ENCODE results near the gene ISM1. TPM values are rescaled to one million over a fixed set of nuclear protein-coding genes. Genes with fewer than 3 reads are reported as not detected.

Gene ISM1
- total RNA-seq, 2 experiments from 2014 or later = 0.87 to 1.1 TPM

- no peak overlapping the region for H3K4me3 Mint-ChIP-seq
- POLR2A ChIA-PET = no interaction called here
- Histone ChIP-seq H3K27me3 (ENCODE audit: control insufficient read depth in 1 of 2, insufficient read depth in 2 of 2, low read length in 2 of 2) (no peaks in the 10 kb centered on the region), H3K4me1 (ENCODE audit: insufficient read depth, low read length) (no peaks in the 10 kb centered on the region), H3K36me3 (ENCODE audit: insufficient read depth, low read length) (no peaks in the 10 kb centered on the region), H3K27ac (ENCODE audit: low read depth in 1 of 2, low read length in 2 of 2) (no peak overlapping the region), H3K9me3 (ENCODE audit: control insufficient read depth in 1 of 2, insufficient read depth in 1 of 2, low read length in 2 of 2) (peaks cover 0 to 5% of the 10 kb centered on the region in 2 experiments), H3K4me3 (ENCODE audit: low read length) (no peak overlapping the region)
- TF ChIP-seq, protein P1, sequence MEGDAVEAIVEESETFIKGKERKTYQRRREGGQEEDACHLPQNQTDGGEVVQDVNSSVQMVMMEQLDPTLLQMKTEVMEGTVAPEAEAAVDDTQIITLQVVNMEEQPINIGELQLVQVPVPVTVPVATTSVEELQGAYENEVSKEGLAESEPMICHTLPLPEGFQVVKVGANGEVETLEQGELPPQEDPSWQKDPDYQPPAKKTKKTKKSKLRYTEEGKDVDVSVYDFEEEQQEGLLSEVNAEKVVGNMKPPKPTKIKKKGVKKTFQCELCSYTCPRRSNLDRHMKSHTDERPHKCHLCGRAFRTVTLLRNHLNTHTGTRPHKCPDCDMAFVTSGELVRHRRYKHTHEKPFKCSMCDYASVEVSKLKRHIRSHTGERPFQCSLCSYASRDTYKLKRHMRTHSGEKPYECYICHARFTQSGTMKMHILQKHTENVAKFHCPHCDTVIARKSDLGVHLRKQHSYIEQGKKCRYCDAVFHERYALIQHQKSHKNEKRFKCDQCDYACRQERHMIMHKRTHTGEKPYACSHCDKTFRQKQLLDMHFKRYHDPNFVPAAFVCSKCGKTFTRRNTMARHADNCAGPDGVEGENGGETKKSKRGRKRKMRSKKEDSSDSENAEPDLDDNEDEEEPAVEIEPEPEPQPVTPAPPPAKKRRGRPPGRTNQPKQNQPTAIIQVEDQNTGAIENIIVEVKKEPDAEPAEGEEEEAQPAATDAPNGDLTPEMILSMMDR (IDR thresholded peaks at IDR 0.05) = no peak
- CTCF ChIA-PET = no interaction called here
- intact Hi-C loops (cut with DNase I, micrococcal nuclease) = no loop called here
- DNase-seq = peak in 1 of 14 experiments; percentile 7
- H3K36me3 Mint-ChIP-seq (ENCODE audit: low read depth) = no peaks in the 10 kb centered on the region
- no peak for ATAC-seq (ENCODE audit: poor library complexity)
- peaks cover 18% of the 10 kb centered on the region for H3K27me3 Mint-ChIP-seq
- H3K9me3 Mint-ChIP-seq = peaks cover 1% of the 10 kb centered on the region
- no peak overlapping the region for H3K27ac Mint-ChIP-seq
- H3K4me1 Mint-ChIP-seq (ENCODE audit: low read depth) = no peaks in the 10 kb centered on the region
Measured at GRCh38 chr20:13180986-13181889, 39.8 kb upstream of the ISM1 start.

DNA sequence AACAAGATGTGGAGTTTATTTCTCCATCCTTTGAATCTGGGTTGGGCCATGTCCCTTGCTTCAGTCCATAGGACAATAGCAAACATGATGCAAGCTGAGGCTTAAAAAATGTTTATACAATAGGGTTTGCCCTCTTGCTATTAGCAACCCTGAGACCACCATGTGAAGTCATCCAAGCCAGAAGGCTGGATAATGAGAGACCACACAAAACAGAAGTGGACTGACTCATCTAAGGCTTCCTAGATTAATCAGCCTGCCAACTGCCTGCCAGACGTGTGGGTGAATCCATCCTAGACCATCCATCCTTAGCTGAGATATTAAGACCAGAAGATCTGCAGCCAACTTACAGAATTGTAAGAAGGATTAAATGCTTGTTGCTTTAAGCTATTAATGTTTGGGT is 38.1 kb upstream of the ISM1 start:
- Mint-ChIP-seq H3K9me3 (peaks cover 10% of the 10 kb centered on the region), H3K36me3 (ENCODE audit: low read depth) (no peaks in the 10 kb centered on the region), H3K4me3 (no peak overlapping the region), H3K27me3 (peaks cover 4% of the 10 kb centered on the region), H3K4me1 (ENCODE audit: low read depth) (no peaks in the 10 kb centered on the region), H3K27ac (no peak overlapping the region)
- Histone ChIP-seq H3K9me3 (ENCODE audit: control insufficient read depth in 1 of 2, insufficient read depth in 1 of 2, low read length in 2 of 2) (peaks cover 4 to 14% of the 10 kb centered on the region in 2 experiments), H3K36me3 (ENCODE audit: insufficient read depth, low read length) (no peaks in the 10 kb centered on the region), H3K4me3 (ENCODE audit: low read length) (no peak overlapping the region), H3K27me3 (ENCODE audit: control insufficient read depth in 1 of 2, insufficient read depth in 2 of 2, low read length in 2 of 2) (no peaks in the 10 kb centered on the region), H3K27ac (ENCODE audit: low read depth in 1 of 2, low read length in 2 of 2) (no peak overlapping the region), H3K4me1 (ENCODE audit: insufficient read depth, low read length) (no peaks in the 10 kb centered on the region)
- CTCF ChIA-PET = no interaction called here
- ATAC-seq (ENCODE audit: poor library complexity) (no peak), DNase-seq (no peak)
- TF ChIP-seq, protein P1 (IDR thresholded peaks at IDR 0.05) = no peak
- POLR2A ChIA-PET = no interaction called here
- intact Hi-C loops (cut with DNase I, micrococcal nuclease) = no loop called here

DNA sequence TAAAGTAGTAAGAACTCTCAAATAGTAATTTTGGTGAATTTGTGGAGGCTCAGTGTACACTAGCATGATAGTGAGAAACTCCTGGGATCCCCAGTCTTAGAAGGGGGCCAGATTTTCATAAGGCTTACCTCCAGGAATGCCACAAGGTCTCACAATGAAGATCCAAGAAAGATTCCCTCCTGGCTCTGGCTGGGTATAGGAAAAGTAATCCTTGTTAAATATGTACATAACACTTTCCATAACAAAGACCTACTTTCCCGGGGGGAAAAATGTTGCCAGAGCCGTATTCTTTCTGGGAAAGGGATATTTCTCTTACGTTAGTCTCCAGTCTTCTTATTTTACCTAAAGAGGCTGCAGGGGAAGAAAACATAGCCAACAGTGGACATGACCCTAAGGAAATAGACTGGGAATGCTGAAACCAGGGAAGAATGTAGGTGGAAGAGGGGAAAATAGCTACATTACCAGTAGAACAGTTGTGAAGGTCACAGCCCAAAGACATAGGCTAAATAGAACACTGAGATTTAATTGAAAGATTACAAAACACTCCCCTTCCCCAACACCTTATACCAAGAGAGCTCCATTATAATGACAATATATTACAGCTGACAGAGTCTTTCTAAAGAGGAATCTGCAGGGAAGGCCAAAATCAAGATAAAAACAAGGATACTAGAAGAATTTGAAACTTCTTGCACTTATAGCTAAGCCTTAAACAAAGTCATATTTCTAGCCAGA is 34.9 kb upstream of the ISM1 start:
- TF ChIP-seq, protein P1 (IDR thresholded peaks at IDR 0.05) = no peak
- DNase-seq = no peak
- peaks cover 10% of the 10 kb centered on the region for H3K9me3 Mint-ChIP-seq
- intact Hi-C loops (cut with DNase I, micrococcal nuclease) = no loop called here
- H3K27ac Mint-ChIP-seq = no peak overlapping the region
- ATAC-seq (ENCODE audit: poor library complexity) = no peak
- H3K4me1 ChIP-seq (ENCODE audit: insufficient read depth, low read length) = no peaks in the 10 kb centered on the region
- H3K27ac ChIP-seq (ENCODE audit: low read depth in 1 of 2, low read length in 2 of 2) = no peak overlapping the region
- H3K4me3 Mint-ChIP-seq = no peak overlapping the region
- H3K9me3 ChIP-seq (ENCODE audit: control insufficient read depth in 1 of 2, insufficient read depth in 1 of 2, low read length in 2 of 2) = peaks cover 4 to 14% of the 10 kb centered on the region in 2 experiments
- CTCF ChIA-PET = no interaction called here
- H3K27me3 ChIP-seq (ENCODE audit: control insufficient read depth in 1 of 2, insufficient read depth in 2 of 2, low read length in 2 of 2) = no peaks in the 10 kb centered on the region
- H3K36me3 ChIP-seq (ENCODE audit: insufficient read depth, low read length) = no peaks in the 10 kb centered on the region
- no peak overlapping the region for H3K4me3 ChIP-seq (ENCODE audit: low read length)
- POLR2A ChIA-PET = no interaction called here
- H3K27me3 Mint-ChIP-seq = peaks cover 4% of the 10 kb centered on the region
- no peaks in the 10 kb centered on the region for H3K4me1 Mint-ChIP-seq (ENCODE audit: low read depth)
- no peaks in the 10 kb centered on the region for H3K36me3 Mint-ChIP-seq (ENCODE audit: low read depth)

Measured in CD4-positive, alpha-beta T cell (primary cell).